C4-2B (cell line): ENCODE measurements around the gene IFNA4.

Source experiments
- H3K27ac ChIP-seq: fragments of 450-650 bp; 2 replicates; pipeline ENCODE4 v1.5.1; 2017
- CTCF ChIP-seq: fragments of 450-650 bp; conservative IDR thresholded peaks from 2 replicates; pipeline ENCODE4 v1.5.1; 2017; ENCODE audit warnings: mild to moderate bottlenecking
- ZFX ChIP-seq: fragments of 450-650 bp; IDR thresholded peaks from 2 replicates; pipeline ENCODE4 v1.6.1; 2017

IFNA4 gene

DNA sequence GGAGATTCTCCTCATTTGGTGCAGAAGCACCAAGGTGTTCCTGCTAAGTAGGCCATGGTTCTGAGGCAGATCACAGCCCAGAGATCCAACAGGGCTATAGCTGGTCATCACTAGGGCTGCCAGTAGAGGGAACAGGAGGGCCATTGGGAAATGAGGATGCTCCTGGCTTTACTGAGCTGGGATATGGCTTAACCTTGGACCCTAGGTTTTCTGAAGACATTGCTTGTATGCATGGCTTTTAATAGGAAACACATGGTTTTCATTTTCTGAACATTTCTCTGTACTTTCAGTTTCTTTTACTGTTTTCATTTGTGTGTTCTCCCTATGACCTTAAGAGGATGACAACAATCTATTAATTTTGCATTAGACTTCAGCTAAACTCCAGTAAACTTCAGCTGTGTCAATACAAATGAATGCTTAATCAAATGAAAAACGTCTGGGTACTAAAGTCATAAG is 45.9 kb downstream of the IFNA4 start, which contains the start of gene IFNW1:
TSS of gene IFNW1 (minus strand) at position 406 of the 456 bp plus-strand sequence. CDS start at position 144, 262 bp downstream.
- TF ChIP-seq CTCF: peak; percentile 30
- TF ChIP-seq ZFX: no peak
- H3K27ac ChIP-seq: no peak within 1 kb of the TSS

- no peak overlapping the region for H3K27ac ChIP-seq
- no peak for TF ChIP-seq CTCF
- no peak for TF ChIP-seq ZFX
These were observed 50.4 kb downstream of the IFNA4 start for GRCh38 chr9:21137020-21137419.
